Activated CD8-positive, alpha-beta memory T cell treated with anti-CD3 and anti-CD28 coated beads for 1 hour (primary cell): ENCODE results near the gene CSK.

ENCODE experiments used
- DNase-seq, 2 donors: peaks; one replicate each; pipeline ENCODE4 v3.0.0-alpha.2; 2020; ENCODE audit warnings: low read depth in 1 of 2; ENCODE audit errors: extremely low read depth in 1 of 2

Gene CSK

GRCh38 chr15:74822233-74822632 lies 40.4 kb downstream of the CSK start:
- DNase-seq = no peak

DNA sequence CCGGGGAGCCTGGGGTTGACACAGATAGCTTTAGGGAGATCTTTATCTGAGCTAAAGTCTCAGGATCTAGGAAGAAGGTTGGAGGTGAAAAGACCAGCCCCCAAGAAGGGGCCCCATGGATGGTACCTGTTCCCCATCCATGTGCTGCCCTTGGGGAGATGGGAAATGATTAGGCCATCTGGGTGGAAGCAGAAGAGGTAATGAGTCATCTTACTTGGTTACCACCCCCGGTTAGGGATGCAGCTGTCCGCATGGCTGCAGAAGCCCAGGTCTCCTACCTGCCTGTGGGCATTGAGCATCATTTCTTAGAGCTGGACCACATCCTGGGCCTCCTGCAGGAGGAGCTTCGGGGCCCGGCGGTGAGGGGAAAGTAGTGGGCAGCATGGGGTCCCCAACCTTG lies 41.4 kb downstream of the CSK start:
- no peak for DNase-seq

- DNase-seq = no peak
Observed at GRCh38 chr15:74824976-74825375, 43.1 kb downstream of the CSK start.

GRCh38 chr15:74825866-74826265 lies 44.0 kb downstream of the CSK start:
- DNase-seq = no peak

GRCh38 chr15:74826364-74826819 lies 44.5 kb downstream of the CSK start, which contains the start of gene CPLX3:
Gene CPLX3, plus strand, starts transcription at chr15:74826627. Its CDS starts 77 bp downstream, at chr15:74826704.
- peak in 1 of 2 donors; percentile 26 for DNase-seq

GRCh38 chr15:74826921-74827320 lies 45.0 kb downstream of the CSK start:
- DNase-seq = no peak

DNA sequence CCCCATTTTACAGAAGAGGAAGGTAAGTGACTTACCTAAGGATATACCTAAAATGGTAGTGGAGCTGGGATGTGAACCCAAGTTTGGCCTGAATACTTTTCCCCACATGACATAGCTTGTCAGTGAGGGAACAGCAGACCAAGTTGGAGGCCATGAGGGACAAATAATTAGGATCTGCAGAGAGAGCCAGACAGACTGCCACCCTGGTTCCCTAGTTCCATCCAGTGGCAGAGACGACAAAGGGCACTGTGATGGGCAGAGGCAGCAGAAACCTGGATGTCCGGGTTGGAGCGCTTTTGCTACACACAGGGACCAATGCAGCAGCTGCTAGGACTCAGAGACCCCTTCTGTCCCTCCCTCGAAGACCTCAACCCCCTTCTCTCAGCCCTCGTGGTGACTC lies 45.7 kb downstream of the CSK start:
- no peak for DNase-seq

DNA sequence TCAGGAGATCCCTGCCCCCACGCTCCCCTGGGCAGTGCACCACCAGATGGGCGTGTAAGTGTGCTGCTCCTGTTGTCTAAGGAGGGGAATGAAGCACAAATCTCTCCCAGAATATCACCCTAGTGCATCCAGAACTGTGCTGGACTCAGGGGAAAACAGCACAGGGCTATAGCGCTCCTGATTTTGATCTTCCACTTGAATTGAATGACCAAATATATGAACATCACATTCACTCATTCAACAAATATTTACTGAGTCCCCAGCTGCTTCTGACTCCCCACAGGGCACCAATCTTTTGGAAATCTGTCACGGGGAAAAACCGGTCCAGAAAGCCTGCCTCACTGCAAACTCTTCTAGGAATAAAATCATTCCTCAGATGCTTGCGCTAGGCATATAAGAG lies 47.0 kb downstream of the CSK start:
- no peak for DNase-seq

DNA sequence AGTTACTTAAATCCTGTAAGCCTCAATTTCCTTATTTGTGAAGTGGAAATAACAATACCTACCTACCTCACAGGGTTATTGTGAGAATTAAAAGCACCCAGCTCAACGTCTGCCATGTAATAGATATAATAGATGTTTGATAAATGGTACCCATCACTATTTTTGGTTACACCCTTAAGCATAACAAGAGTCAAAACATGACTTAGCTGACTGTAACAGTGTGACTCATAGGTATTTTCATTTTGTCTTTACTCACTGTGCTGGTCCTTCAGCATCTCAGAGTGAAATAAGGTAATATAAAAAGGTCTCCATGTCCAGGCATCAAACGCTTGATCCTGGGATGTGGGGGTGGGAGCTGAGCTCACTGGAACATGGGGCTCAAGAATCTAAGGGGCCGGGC lies 47.6 kb downstream of the CSK start:
- DNase-seq = no peak

- no peak for DNase-seq
Observed at GRCh38 chr15:74829991-74830390, 48.1 kb downstream of the CSK start.

GRCh38 chr15:74830868-74831267 lies 49.0 kb downstream of the CSK start:
- no peak for DNase-seq

DNA sequence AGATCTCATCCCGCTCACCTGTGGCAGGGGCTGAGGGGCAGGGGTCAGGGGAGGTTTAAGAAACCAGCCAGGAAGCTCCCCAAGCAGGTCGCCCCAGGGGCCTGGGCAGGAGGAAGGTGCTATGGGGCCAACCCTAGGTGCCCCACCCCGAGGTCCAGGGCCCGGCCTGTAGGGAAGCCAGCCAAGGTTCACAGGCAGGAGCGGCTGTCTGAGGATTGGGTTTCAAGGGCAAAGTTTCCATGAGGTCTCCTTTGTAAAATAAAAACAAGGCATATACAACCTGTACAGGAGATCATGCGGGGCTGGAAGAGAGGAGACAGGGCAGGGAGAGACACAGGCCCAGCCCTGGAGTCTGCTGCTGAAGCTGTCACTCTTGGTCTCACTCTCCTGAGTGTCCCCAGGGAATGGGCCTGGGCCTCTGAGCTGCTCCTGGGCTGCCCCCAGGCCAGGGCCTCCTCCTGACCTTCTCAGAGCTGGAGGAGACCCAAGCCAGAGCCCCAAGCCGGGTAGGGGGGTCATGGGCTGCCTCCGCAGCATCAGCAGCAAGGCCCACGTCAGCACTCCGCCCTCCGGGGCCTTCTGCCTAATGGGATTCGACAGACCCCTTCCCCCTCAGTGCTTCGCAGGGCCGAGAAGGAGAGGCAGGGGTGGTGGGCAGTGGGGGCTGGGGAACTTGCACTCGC lies 50.1 kb downstream of the CSK start:
- DNase-seq = no peak

GRCh38 chr15:74832826-74833225 lies 50.9 kb downstream of the CSK start:
- no peak for DNase-seq

DNA sequence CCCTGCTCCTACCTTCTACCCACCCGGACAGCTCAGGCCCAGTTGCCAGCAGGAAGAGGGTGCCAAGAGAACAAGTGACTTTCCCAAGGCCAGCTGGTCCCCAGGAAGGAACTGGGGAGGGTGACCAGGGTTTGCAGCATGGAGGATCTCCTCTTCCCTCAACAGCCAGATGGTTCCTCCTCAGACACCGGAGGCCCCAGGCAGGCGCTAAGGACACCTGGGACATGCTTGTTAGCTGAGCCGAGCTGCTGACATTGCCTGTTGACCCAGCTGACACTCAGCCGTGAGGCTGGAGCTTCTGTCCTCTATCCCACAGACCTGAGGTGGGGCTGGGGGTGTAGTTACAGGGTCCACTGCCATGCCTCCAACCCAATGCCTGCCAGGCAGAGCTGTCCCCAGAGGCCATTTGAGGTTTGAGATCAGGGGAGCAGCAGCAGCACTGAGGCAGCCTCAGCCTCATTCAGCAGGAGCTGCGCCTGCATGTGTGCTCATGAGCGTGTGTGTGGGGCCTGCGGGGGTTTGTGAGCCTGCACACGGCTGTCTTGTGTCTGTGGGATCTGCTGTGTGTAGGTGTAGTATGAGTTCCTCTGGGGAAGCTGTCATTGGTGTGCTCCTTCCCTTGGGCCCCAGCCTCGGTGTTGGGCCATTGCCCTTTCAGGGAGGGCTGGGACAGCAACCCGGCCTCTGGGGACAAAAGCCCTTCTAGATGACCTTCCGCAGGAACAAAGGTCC lies 51.7 kb downstream of the CSK start:
- DNase-seq = no peak

DNA sequence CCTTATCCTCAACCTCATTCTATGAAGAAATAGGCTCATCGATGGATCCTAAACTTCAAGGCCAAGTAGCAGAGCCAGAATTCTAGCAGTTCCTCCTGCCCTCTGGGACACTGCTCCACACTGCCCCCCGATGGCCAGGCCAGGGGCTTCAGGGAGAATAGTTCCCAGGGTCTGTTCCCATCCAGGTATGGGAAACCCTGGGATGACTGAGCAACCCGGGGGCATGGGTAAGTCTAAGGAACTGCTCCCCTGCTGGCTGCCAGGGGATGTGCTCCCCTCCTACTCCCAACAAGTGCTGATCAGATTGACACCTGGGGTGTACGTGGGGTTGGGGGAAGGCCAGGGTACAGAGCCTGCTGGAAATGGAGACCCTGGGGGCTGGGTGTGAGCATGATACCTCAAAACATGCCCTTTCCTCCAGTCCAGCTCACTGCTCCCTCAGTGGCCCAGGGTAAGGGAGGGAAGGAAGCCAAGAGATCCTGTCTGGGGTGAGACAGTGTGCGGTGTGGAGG lies 53.5 kb downstream of the CSK start:
- peak in 1 of 2 donors; percentile 18 for DNase-seq

- DNase-seq = no peak
Observed at GRCh38 chr15:74836846-74837245, 55.0 kb downstream of the CSK start.

DNA sequence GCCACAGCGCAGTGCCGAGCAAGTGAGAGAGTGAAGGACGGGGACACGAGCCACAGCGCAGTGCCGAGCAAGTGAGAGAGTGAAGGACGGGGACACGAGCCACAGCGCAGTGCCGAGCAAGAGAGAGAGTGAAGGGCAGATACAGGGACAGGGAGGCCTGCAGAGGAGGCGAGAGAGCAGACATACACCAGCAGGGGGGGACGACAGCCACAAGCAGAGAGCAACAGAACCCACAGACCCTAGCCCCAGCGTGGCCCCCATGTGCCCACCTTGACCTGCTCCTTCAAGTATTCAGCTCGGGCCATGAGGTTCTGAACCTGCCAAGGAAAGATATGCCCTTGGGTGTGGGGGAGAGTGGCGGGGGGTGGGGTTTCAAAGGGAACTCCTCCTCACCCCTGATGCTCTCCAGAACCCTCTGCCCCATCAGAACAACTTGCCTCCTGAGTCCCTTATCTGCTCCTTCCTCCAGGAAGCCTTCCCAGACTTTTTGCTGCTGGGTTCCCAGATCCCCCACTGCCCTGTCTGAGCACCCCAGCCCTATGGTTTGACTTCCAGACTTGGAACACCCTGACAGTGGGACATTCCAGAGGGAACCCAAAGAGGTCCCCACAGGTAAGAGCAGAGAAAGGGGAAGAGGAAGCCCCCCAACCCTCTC lies 55.7 kb downstream of the CSK start:
- DNase-seq = no peak

DNA sequence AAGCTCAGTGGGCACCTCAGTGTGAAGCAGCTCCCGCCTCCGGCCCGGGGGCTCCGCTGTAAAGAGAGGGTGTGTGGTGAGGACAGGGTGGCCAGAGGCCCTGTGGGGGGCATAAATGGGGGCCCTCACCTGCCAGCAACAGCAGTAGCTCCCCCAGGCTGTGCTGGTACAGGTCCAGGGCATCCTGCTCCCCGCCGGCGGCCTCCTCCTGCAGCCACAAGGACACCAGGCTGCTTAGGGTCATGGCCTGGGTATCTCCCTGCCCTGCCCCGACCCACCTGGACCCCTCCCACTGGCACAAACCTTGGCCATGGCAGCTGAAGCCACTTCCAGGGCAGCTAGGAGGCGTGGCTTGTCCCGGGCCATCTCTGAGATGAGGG lies 56.2 kb downstream of the CSK start:
- DNase-seq = no peak

GRCh38 chr15:74838746-74839525 lies 57.1 kb downstream of the CSK start:
- DNase-seq = no peak

- DNase-seq = no peak
Observed at GRCh38 chr15:74839526-74840395, 57.9 kb downstream of the CSK start.
